H4 (cell line): ENCODE results near the gene MS4A13. TPM values are rescaled to one million over a fixed set of nuclear protein-coding genes. Genes with fewer than 3 reads are reported as not detected.
"Not testable (repeated sequence)": the region's sequence is repeated elsewhere in the genome, so short reads cannot be mapped to it uniquely, and the experiment has no call there.

Source experiments
- DNase-seq: peaks from one replicate; pipeline ENCODE4 v3.0.0-alpha.2; 2015; ENCODE audit warnings: low spot score
- total RNA-seq: library from RNA; depleted of rRNA; stranded (reverse); fragments of >200 nt; shearing (Covaris generic); gene quantifications from 2 replicates; pipeline ENCODE4 v1.2.3, GENCODE V29; 2014; rRNA removed

MS4A13 gene
- total RNA-seq, 1 experiment from 2014 or later: not detected

GRCh38 chr11:60530454-60531100, 15.4 kb downstream of the MS4A13 start:
- DNase-seq: no peak

- DNase-seq: not testable (repeated sequence)
These were observed 17.2 kb downstream of the MS4A13 start for GRCh38 chr11:60532383-60532782.

- DNase-seq: not testable (repeated sequence)
These were observed 23.4 kb downstream of the MS4A13 start for GRCh38 chr11:60538627-60539026.

GRCh38 chr11:60544077-60544476, 28.9 kb downstream of the MS4A13 start:
- no peak for DNase-seq

- DNase-seq: no peak
These were observed 46.1 kb downstream of the MS4A13 start for GRCh38 chr11:60561254-60561653.

GRCh38 chr11:60563553-60564235, 48.5 kb downstream of the MS4A13 start:
- DNase-seq: peak; percentile 16

GRCh38 chr11:60566776-60567175, 51.6 kb downstream of the MS4A13 start:
- DNase-seq: no peak

- DNase-seq: no peak
These were observed 55.8 kb downstream of the MS4A13 start for GRCh38 chr11:60570970-60571369.

GRCh38 chr11:60589611-60590010, 74.4 kb downstream of the MS4A13 start:
- no peak for DNase-seq

Other genes starting within 250 kb of the MS4A13 start
- 0.06 and 0.55 TPM in 2 replicates for gene MS4A4A, start 234.7 kb upstream of the MS4A13 start, total RNA-seq
- not detected in 2 replicates for gene MS4A6E, start 188.1 kb upstream of the MS4A13 start, total RNA-seq
- gene MS4A7, start 136.9 kb upstream of the MS4A13 start, total RNA-seq: not detected in 2 replicates
- not detected in 2 replicates for gene MS4A14, start 118.9 kb upstream of the MS4A13 start, total RNA-seq
- gene MS4A5, start 85.8 kb upstream of the MS4A13 start, total RNA-seq: not detected in 2 replicates
- not detected in 2 replicates for gene MS4A1, start 59.5 kb upstream of the MS4A13 start, total RNA-seq
- not detected in 2 replicates for gene MS4A12, start 22.6 kb upstream of the MS4A13 start, total RNA-seq
- gene MS4A8, start 184.2 kb downstream of the MS4A13 start, total RNA-seq: 0.17 TPM in 1 of 2 replicates, not detected in the other
- gene MS4A18, start 209.3 kb downstream of the MS4A13 start, total RNA-seq: not detected in 2 replicates
- not detected in 2 replicates for gene MS4A15, start 241.5 kb downstream of the MS4A13 start, total RNA-seq